ENCODE measurements around the gene BTN3A1.

The BTN3A1 gene

GRCh38 chr6:26352315-26352714, 49.8 kb upstream of the BTN3A1 start:
- TF ChIP-seq ZNF324 (tag by site-specific recombination; IDR thresholded peaks at IDR 0.05) (no peak), PRDM10 (tag by site-specific recombination; IDR thresholded peaks at IDR 0.05) (peak; percentile 58)
- POLR2A ChIA-PET: interaction anchor here (0.9 kb wide), 1 partner anchor 185 kb away, joined by 3 read pairs; the partner anchor contains the start of gene HMGN4
- no peak overlapping the region for H3K27ac ChIP-seq (ENCODE audit: extremely low read depth, low read depth, low read length)
- H3K4me3 ChIP-seq (ENCODE audit: low read depth, low read length): no peak overlapping the region
- H3K36me3 ChIP-seq (ENCODE audit: control insufficient read depth in 2 of 2, insufficient read depth in 1 of 2, low read length in 2 of 2): no peaks in the 10 kb centered on the region
- CTCF ChIA-PET: interaction anchor here (0.8 to 2.7 kb wide), 5 partner anchors 10 to 243 kb away, joined by 3 to 6 read pairs (median 4); no protein-coding TSS in a partner anchor
- no peaks in the 10 kb centered on the region for H3K9me3 ChIP-seq (ENCODE audit: control insufficient read depth, insufficient read depth, low read depth, low read length)
- 0 out of 2 replicates have a peak, but pooled peaks cover 2% of the 10 kb centered on the region for H3K4me1 ChIP-seq (ENCODE audit: control insufficient read depth, insufficient read depth, low read length)

- no peak for TF ChIP-seq ZNF223 (tag by site-specific recombination; IDR thresholded peaks at IDR 0.05)
- TF ChIP-seq ZNF18 (tag by site-specific recombination; IDR thresholded peaks at IDR 0.05): no peak
- TF ChIP-seq ZNF266 (tag by site-specific recombination; IDR thresholded peaks at IDR 0.05; ENCODE audit: low read depth): no peak
- TF ChIP-seq ZIC2 (tag by site-specific recombination; IDR thresholded peaks at IDR 0.05): no peak
- no peak for TF ChIP-seq ZNF610 (tag by site-specific recombination; IDR thresholded peaks at IDR 0.05; ENCODE audit: borderline replicate concordance)
- TF ChIP-seq ZNF555 (tag by site-specific recombination; conservative IDR thresholded peaks at IDR 0.05): no peak
- TF ChIP-seq ZNF600 (tag by site-specific recombination; IDR thresholded peaks at IDR 0.05): no peak
- ChIA-PET POLR2A (no interaction called here), CTCF (interaction anchor here (0.7 kb wide), 1 partner anchor 12 kb away, joined by 3 read pairs; no protein-coding TSS in a partner anchor)
- H3K36me3 ChIP-seq (ENCODE audit: control insufficient read depth in 2 of 2, insufficient read depth in 1 of 2, low read length in 2 of 2): no peaks in the 10 kb centered on the region
- 0 out of 2 replicates have a peak, but pooled peaks cover 2% of the 10 kb centered on the region for H3K4me1 ChIP-seq (ENCODE audit: control insufficient read depth, insufficient read depth, low read length)
- no peak overlapping the region for H3K4me3 ChIP-seq (ENCODE audit: low read depth, low read length)
- H3K27ac ChIP-seq (ENCODE audit: extremely low read depth, low read depth, low read length): no peak overlapping the region
- no peaks in the 10 kb centered on the region for H3K9me3 ChIP-seq (ENCODE audit: control insufficient read depth, insufficient read depth, low read depth, low read length)
Observed at GRCh38 chr6:26354162-26354561, 47.9 kb upstream of the BTN3A1 start.

GRCh38 chr6:26355366-26355765, 46.7 kb upstream of the BTN3A1 start:
- H3K4me3 ChIP-seq (ENCODE audit: low read depth, low read length): no peak overlapping the region
- H3K27ac ChIP-seq (ENCODE audit: extremely low read depth, low read depth, low read length): no peak overlapping the region
- no peaks in the 10 kb centered on the region for H3K36me3 ChIP-seq (ENCODE audit: control insufficient read depth in 2 of 2, insufficient read depth in 1 of 2, low read length in 2 of 2)
- POLR2A ChIA-PET: interaction anchor here (1.1 kb wide), 1 partner anchor 183 kb away, joined by 3 read pairs; the partner anchor contains the start of gene HMGN4
- H3K9me3 ChIP-seq (ENCODE audit: control insufficient read depth, insufficient read depth, low read depth, low read length): no peaks in the 10 kb centered on the region
- H3K4me1 ChIP-seq (ENCODE audit: control insufficient read depth, insufficient read depth, low read length): 0 out of 2 replicates have a peak, but pooled peaks cover 2% of the 10 kb centered on the region
- CTCF ChIA-PET: no interaction called here
- no peak for TF ChIP-seq ZFP37 (tag by site-specific recombination; IDR thresholded peaks at IDR 0.05)
- no peak for TF ChIP-seq ZNF561 (tag by site-specific recombination; IDR thresholded peaks at IDR 0.05; ENCODE audit: borderline replicate concordance)
- TF ChIP-seq ZBTB48 (tag by site-specific recombination; IDR thresholded peaks at IDR 0.05): no peak
- TF ChIP-seq ZNF280D (tag by site-specific recombination; IDR thresholded peaks at IDR 0.05): no peak
- no peak for TF ChIP-seq ZNF558 (tag by site-specific recombination; IDR thresholded peaks at IDR 0.05)
- TF ChIP-seq ZNF521 (tag by site-specific recombination; IDR thresholded peaks at IDR 0.05): no peak
- TF ChIP-seq ZBTB44 (tag by site-specific recombination; IDR thresholded peaks at IDR 0.05): no peak
- TF ChIP-seq ZBTB7A (tag by site-specific recombination; IDR thresholded peaks at IDR 0.05; ENCODE audit: low read depth): no peak
- no peak for TF ChIP-seq KLF7 (tag by site-specific recombination; IDR thresholded peaks at IDR 0.05; ENCODE audit: borderline replicate concordance)
- TF ChIP-seq ZNF202 (tag by site-specific recombination; IDR thresholded peaks at IDR 0.05; ENCODE audit: borderline replicate concordance): no peak
- TF ChIP-seq ZBTB1 (tag by site-specific recombination; IDR thresholded peaks at IDR 0.05): no peak
- TF ChIP-seq ZNF112 (tag by site-specific recombination; IDR thresholded peaks at IDR 0.05): no peak
- TF ChIP-seq ZNF146 (tag by site-specific recombination; IDR thresholded peaks at IDR 0.05): no peak
- TF ChIP-seq EGR2 (tag by site-specific recombination; IDR thresholded peaks at IDR 0.05; ENCODE audit: low read depth): no peak
